ENCODE results near the gene NUMBL. TPM values are rescaled to one million over a fixed set of nuclear protein-coding genes. Genes with fewer than 3 reads are reported as not detected.
A peak's percentile ranks its signal among the peaks of the same experiment; 100 is the strongest.

The NUMBL gene
- total and polyA plus RNA-seq, 9 of the 15 experiments (the other 6 are each of a cell fraction or from before 2014, with no cell fraction given): 0.39 to 38.6 (median 6.6) TPM

- TF ChIP-seq, protein P1, sequence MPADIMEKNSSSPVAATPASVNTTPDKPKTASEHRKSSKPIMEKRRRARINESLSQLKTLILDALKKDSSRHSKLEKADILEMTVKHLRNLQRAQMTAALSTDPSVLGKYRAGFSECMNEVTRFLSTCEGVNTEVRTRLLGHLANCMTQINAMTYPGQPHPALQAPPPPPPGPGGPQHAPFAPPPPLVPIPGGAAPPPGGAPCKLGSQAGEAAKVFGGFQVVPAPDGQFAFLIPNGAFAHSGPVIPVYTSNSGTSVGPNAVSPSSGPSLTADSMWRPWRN (IDR thresholded peaks at IDR 0.05; ENCODE audit: low read depth): no peak
- TF ChIP-seq ILF3 (IDR thresholded peaks at IDR 0.05; ENCODE audit: borderline replicate concordance) (no peak; the same call in 1 of the 2 replicates), ZNF277 (CRISPR knock-in tag; IDR thresholded peaks at IDR 0.05; ENCODE audit: borderline replicate concordance) (no peak), JUN (IDR thresholded peaks at IDR 0.05; ENCODE audit: borderline replicate concordance, low read depth, low read length) (peak; percentile 94), JUN (CRISPR knock-in tag; IDR thresholded peaks at IDR 0.05; ENCODE audit: borderline replicate concordance) (no peak), MBD2 (IDR thresholded peaks at IDR 0.05; ENCODE audit: borderline replicate concordance, low read depth) (peak; percentile 56; the same call in 1 of the 2 replicates), SMC3 (conservative IDR thresholded peaks at IDR 0.05; ENCODE audit: insufficient read depth, low read depth, low read length) (no peak), SPI1 (IDR thresholded peaks at IDR 0.05; ENCODE audit: borderline replicate concordance, low read depth, low read length) (no peak), EWSR1 (IDR thresholded peaks at IDR 0.05; ENCODE audit: borderline replicate concordance, low read depth, partially characterized antibody) (no peak), PHTF2 (CRISPR knock-in tag; IDR thresholded peaks at IDR 0.05) (no peak), RFX5 (IDR thresholded peaks at IDR 0.05; ENCODE audit: low read depth, low read length) (no peak), BMI1 (IDR thresholded peaks at IDR 0.05; ENCODE audit: low read length) (no peak), ZNF184 (CRISPR knock-in tag; IDR thresholded peaks at IDR 0.05) (no peak)
- TF ChIP-seq, protein P2, sequence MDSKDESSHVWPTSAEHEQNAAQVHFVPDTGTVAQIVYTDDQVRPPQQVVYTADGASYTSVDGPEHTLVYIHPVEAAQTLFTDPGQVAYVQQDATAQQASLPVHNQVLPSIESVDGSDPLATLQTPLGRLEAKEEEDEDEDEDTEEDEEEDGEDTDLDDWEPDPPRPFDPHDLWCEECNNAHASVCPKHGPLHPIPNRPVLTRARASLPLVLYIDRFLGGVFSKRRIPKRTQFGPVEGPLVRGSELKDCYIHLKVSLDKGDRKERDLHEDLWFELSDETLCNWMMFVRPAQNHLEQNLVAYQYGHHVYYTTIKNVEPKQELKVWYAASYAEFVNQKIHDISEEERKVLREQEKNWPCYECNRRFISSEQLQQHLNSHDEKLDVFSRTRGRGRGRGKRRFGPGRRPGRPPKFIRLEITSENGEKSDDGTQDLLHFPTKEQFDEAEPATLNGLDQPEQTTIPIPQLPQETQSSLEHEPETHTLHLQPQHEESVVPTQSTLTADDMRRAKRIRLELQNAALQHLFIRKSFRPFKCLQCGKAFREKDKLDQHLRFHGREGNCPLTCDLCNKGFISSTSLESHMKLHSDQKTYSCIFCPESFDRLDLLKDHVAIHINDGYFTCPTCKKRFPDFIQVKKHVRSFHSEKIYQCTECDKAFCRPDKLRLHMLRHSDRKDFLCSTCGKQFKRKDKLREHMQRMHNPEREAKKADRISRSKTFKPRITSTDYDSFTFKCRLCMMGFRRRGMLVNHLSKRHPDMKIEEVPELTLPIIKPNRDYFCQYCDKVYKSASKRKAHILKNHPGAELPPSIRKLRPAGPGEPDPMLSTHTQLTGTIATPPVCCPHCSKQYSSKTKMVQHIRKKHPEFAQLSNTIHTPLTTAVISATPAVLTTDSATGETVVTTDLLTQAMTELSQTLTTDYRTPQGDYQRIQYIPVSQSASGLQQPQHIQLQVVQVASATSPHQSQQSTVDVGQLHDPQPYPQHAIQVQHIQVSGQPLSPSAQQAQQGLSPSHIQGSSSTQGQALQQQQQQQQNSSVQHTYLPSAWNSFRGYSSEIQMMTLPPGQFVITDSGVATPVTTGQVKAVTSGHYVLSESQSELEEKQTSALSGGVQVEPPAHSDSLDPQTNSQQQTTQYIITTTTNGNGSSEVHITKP (IDR thresholded peaks at IDR 0.05; ENCODE audit: partially characterized antibody): peak; percentile 78
Measured at GRCh38 chr19:40663695-40664692, 26.5 kb downstream of the NUMBL start (continued).

Data from K562 (cell line).